SK-N-SH (cell line): ENCODE measurements around the gene BBLN. TPM values are rescaled to one million over a fixed set of nuclear protein-coding genes. Genes with fewer than 3 reads are reported as not detected.

Source experiments
- CTCF ChIA-PET: fragments of 300-600, 350-600 bp; formaldehyde crosslinking; extraction: SDS; loops from one replicate; lab custom pipeline; 2021; lab: Yijun Ruan, JAX
- POLR2A ChIA-PET: fragments of 350-600 bp; sonication (Branson Sonifier 250); formaldehyde crosslinking; extraction: SDS; loops from one replicate; lab custom pipeline; 2020; ENCODE audit warnings: antibody characterized with exemption, inconsistent platforms; lab: Yijun Ruan, JAX
- DNase-seq: peaks from one replicate; pipeline ENCODE4 v3.0.0; 2012
- H2AFZ ChIP-seq: fragments of 200-600 bp; sonication (generic); 2 replicates; pipeline ENCODE4 v1.8.1; 2016; ENCODE audit warnings: antibody characterized with exemption, mild to moderate bottlenecking, low read depth
- H3F3A ChIP-seq: fragments of 200-600 bp; sonication (generic); replicated peaks from 2 replicates; pipeline ENCODE3; 2016; ENCODE audit warnings: antibody characterized with exemption, mild to moderate bottlenecking; ENCODE audit not compliant: insufficient read depth
- H3K27ac ChIP-seq, 2 experiments: fragments of 200-500 bp in 1 of 2; fragments of 200-600 bp in 1 of 2; sonication (Bioruptor generic) in 1 of 2; sonication (generic), shearing (Covaris generic) in 1 of 2; 2 replicates each; pipeline versions ENCODE4 v1.5.1 to v1.6.1; 2014 to 2016; ENCODE audit warnings: low read depth in 2 of 2, inconsistent platforms in 1 of 2, low read length in 1 of 2, mild to moderate bottlenecking in 1 of 2, mixed read lengths in 1 of 2
- H3K27me3 ChIP-seq: fragments of 200-600 bp; sonication (generic), shearing (Covaris generic); 2 replicates; pipeline ENCODE4 v1.6.1; 2016; ENCODE audit warnings: mixed run types; ENCODE audit not compliant: insufficient read depth
- H3K36me3 ChIP-seq, 2 experiments: fragments of 200-500 bp in 1 of 2; fragments of 200-600 bp in 1 of 2; sonication (Bioruptor generic) in 1 of 2; sonication (generic) in 1 of 2; replicated peaks in 1 of 2; 2 replicates each; pipeline versions ENCODE3 to v1.5.1; 2014 to 2016; ENCODE audit warnings: low read length in 1 of 2, mild to moderate bottlenecking in 1 of 2; ENCODE audit not compliant: insufficient read depth in 2 of 2, control insufficient read depth in 1 of 2
- H3K4me1 ChIP-seq, 2 experiments: fragments of 200-500 bp in 1 of 2; fragments of 200-600 bp in 1 of 2; sonication (Bioruptor generic) in 1 of 2; sonication (generic), shearing (Covaris generic) in 1 of 2; 2 replicates each; pipeline versions ENCODE4 v1.5.1 to v1.6.1; 2014 to 2016; ENCODE audit warnings: low read depth in 1 of 2, low read length in 1 of 2, mixed run types in 1 of 2; ENCODE audit not compliant: insufficient read depth in 2 of 2, control insufficient read depth in 1 of 2
- H3K4me2 ChIP-seq: fragments of 200-600 bp; sonication (generic), shearing (Covaris generic); 2 replicates; pipeline ENCODE4 v1.6.1; 2017; ENCODE audit warnings: mixed run types
- H3K4me3 ChIP-seq, 2 experiments: fragments of 200-500 bp in 1 of 2; fragments of 200-600 bp in 1 of 2; sonication (Bioruptor generic) in 1 of 2; sonication (generic), shearing (Covaris generic) in 1 of 2; 2 replicates each; pipeline versions ENCODE4 v1.5.1 to v1.8.1; 2014 to 2016; ENCODE audit warnings: low read depth in 2 of 2, inconsistent platforms in 1 of 2, low read length in 1 of 2, mild to moderate bottlenecking in 1 of 2, mixed read lengths in 1 of 2, moderate library complexity in 1 of 2
- H3K79me2 ChIP-seq: fragments of 200-600 bp; sonication (generic); 2 replicates; pipeline ENCODE4 v1.8.1; 2017; ENCODE audit warnings: mild to moderate bottlenecking; ENCODE audit not compliant: insufficient read depth
- H3K9ac ChIP-seq: fragments of 200-600 bp; sonication (generic); 2 replicates; pipeline ENCODE4 v1.6.1; 2017; ENCODE audit warnings: mixed run types
- H3K9me2 ChIP-seq: fragments of 200-600 bp; sonication (generic); 2 replicates; pipeline ENCODE4 v1.6.1; 2017; ENCODE audit warnings: mixed run types
- H3K9me3 ChIP-seq: fragments of 200-600 bp; sonication (generic); 2 replicates; pipeline ENCODE4 v1.6.1; 2017; ENCODE audit warnings: mixed run types, mild to moderate bottlenecking, moderate library complexity
- H4K20me1 ChIP-seq: fragments of 200-600 bp; sonication (generic); 2 replicates; pipeline ENCODE4 v1.6.1; 2017; ENCODE audit warnings: mild to moderate bottlenecking, mixed run types; ENCODE audit not compliant: insufficient read depth
- ELF1 ChIP-seq: IDR thresholded peaks from 2 replicates; pipeline ENCODE4 v1.4.0; 2012
- EP300 ChIP-seq, 2 experiments: IDR thresholded peaks; 2 replicates each; pipeline versions ENCODE4 v1.4.0 to v1.6.1; 2012; ENCODE audit warnings: borderline replicate concordance in 1 of 2, low read depth in 1 of 2, low read length in 1 of 2
- EZH2phosphoT487 ChIP-seq: fragments of 200-600 bp; sonication (generic); IDR thresholded peaks from 2 replicates; pipeline ENCODE4 v1.6.1; 2017; ENCODE audit warnings: low read depth, mixed run types, mild to moderate bottlenecking, antibody characterized with exemption, moderate library complexity, borderline replicate concordance
- FOSL2 ChIP-seq: IDR thresholded peaks from 2 replicates; pipeline ENCODE4 v1.4.0; 2012; ENCODE audit warnings: low read depth, mild to moderate bottlenecking, moderate library complexity, borderline replicate concordance
- FOXM1 ChIP-seq: IDR thresholded peaks from 2 replicates; pipeline ENCODE4 v1.4.0; 2012; ENCODE audit warnings: low read depth, mild to moderate bottlenecking
- GABPA ChIP-seq: IDR thresholded peaks from 2 replicates; pipeline ENCODE4 v1.4.0; 2012; ENCODE audit warnings: low read depth, mild to moderate bottlenecking
- JUND ChIP-seq: IDR thresholded peaks from 2 replicates; pipeline ENCODE4 v1.4.0; 2012
- MXI1 ChIP-seq: IDR thresholded peaks from 2 replicates; pipeline ENCODE4 v1.6.1; 2012; ENCODE audit warnings: mild to moderate bottlenecking, low read depth, low read length, improper control_type of control experiment
- NFIC ChIP-seq: IDR thresholded peaks from 2 replicates; pipeline ENCODE4 v1.4.0; 2012; ENCODE audit warnings: borderline replicate concordance
- NRF1 ChIP-seq: IDR thresholded peaks from 2 replicates; pipeline ENCODE4 v1.6.1; 2012; ENCODE audit warnings: low read depth, mild to moderate bottlenecking, low read length
- RAD21 ChIP-seq: IDR thresholded peaks from 2 replicates; pipeline ENCODE4 v1.6.1; 2012; ENCODE audit warnings: mild to moderate bottlenecking, low read length
- RCOR1 ChIP-seq: fragments of 150-350 bp; IDR thresholded peaks from 2 replicates; pipeline ENCODE4 v1.6.1; 2017; ENCODE audit warnings: antibody characterized with exemption, low read length
- RXRA ChIP-seq: IDR thresholded peaks from 2 replicates; pipeline ENCODE4 v1.4.0; 2012; ENCODE audit warnings: low read depth, mild to moderate bottlenecking, borderline replicate concordance
- SMC3 ChIP-seq: IDR thresholded peaks from 2 replicates; pipeline ENCODE4 v1.6.1; 2012; ENCODE audit warnings: low read depth, low read length, improper control_type of control experiment
- TAF1 ChIP-seq: IDR thresholded peaks from 2 replicates; pipeline ENCODE4 v1.6.1; 2012; ENCODE audit warnings: low read depth, mild to moderate bottlenecking, low read length, moderate library complexity, borderline replicate concordance
- TCF12 ChIP-seq: IDR thresholded peaks from 2 replicates; pipeline ENCODE4 v1.4.0; 2012
- TEAD4 ChIP-seq: IDR thresholded peaks from 2 replicates; pipeline ENCODE4 v1.4.0; 2012; ENCODE audit warnings: mild to moderate bottlenecking, borderline replicate concordance; ENCODE audit not compliant: insufficient read depth
- WGBS: methylation state at CpG from one replicate; pipeline ENCODE4 v1.1.6; 2017; ENCODE audit warnings: low lambda C conversion rate; 5-methylcytosine and 5-hydroxymethylcytosine counted together
- polyA plus RNA-seq, 3 experiments: library from polyadenylated mRNA; depleted of rRNA; stranded (reverse); fragments of >200 nt; gene quantifications; 2 replicates each; pipeline ENCODE4 v1.2.3, GENCODE V29; 2012
- TF ChIP-seq, protein P1 (sequence below): IDR thresholded peaks from 2 replicates; pipeline ENCODE4 v1.6.1; 2012; ENCODE audit warnings: mild to moderate bottlenecking, low read depth, low read length, moderate library complexity
- TF ChIP-seq, protein P2 (sequence below): fragments of 150-350 bp; IDR thresholded peaks from 2 replicates; pipeline ENCODE4 v1.6.1; 2017; ENCODE audit warnings: antibody characterized with exemption, low read length, low read depth, borderline replicate concordance
- TF ChIP-seq, protein P3 (sequence below): IDR thresholded peaks from 2 replicates; pipeline ENCODE4; 2012
- TF ChIP-seq, protein P4 (sequence below): IDR thresholded peaks from 2 replicates; pipeline ENCODE4 v1.4.0; 2012; ENCODE audit warnings: low read depth, borderline replicate concordance
- TF ChIP-seq, protein P5 (sequence below): fragments of 200-600 bp; sonication (generic); IDR thresholded peaks from 2 replicates; pipeline ENCODE4 v1.6.1; 2017; ENCODE audit warnings: antibody characterized with exemption, mild to moderate bottlenecking, moderate library complexity
- TF ChIP-seq, protein P6 (sequence below): fragments of 150-350 bp; IDR thresholded peaks from 2 replicates; pipeline ENCODE4 v1.6.1; 2016; ENCODE audit warnings: mild to moderate bottlenecking, low read depth, low read length

Gene BBLN
- polyA plus RNA-seq, 1 of the 3 experiments (the other 2 are of a cell fraction): 109 TPM

DNA sequence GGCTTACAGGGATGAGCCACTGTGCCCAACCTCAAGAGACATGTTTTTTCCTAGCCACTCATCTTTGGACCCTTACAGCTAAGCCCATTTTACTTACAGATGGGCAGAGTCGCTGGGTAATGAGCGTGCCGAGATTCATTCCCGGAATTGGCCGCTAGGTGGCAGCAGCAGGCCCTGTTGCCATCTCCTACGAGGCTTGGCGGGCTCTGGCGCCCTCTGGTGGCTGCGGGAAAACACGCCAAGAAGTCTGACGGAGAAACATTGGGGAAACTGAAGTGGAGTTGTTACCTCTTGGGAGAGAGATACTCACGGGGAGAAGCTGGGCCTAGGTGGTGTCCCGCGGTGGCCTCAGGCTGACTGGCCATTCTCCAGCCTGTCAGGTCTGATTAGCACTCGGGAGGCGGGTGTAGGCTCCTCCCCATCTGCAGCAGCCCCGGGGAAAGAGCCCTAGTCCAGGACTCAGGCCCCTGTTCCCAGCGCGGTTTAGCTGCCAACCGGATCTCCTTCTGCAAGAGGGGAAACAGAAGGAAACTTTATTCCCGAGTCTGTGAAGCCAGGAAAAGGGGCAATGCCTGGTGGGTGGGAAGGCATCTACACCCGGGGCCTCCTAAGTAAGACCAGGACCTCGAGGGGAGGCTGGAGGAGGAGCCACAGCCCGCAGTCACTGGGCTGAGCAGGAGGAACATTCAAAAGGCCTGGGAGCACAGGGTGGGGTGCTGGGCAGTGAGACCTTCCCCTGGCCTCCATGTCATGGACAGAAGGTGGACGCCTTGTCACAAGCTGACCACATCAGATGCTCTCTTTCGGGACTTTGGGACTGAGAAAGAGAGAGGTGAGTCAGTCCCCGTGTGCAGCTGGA, 42.2 kb upstream of the BBLN start:
- Histone ChIP-seq H3K9me3 (no peaks in the 10 kb centered on the region), H3K4me1 (peaks cover 4 to 7% of the 10 kb centered on the region in 2 experiments; a peak in 1 of 4 replicates), H3K4me2 (peak overlapping the region; percentile 40; the same call in 1 of the 2 replicates), H3K27me3 (no peaks in the 10 kb centered on the region), H3K79me2 (no peaks in the 10 kb centered on the region), H4K20me1 (no peaks in the 10 kb centered on the region), H3K9me2 (no peaks in the 10 kb centered on the region), H2AFZ (peak overlapping the region; percentile 71; the same call in 1 of the 2 replicates), H3F3A (no peaks in the 10 kb centered on the region), H3K9ac (no peak overlapping the region), H3K27ac (no peak overlapping the region), H3K4me3 (peak overlapping the region in 1 of 2 experiments; percentile 42; a peak in 1 of 4 replicates), H3K36me3 (peaks cover 0 to 15% of the 10 kb centered on the region in 2 experiments)
- DNase-seq: peak; percentile 91
- ChIA-PET POLR2A (interaction anchor here (1.1 to 1.3 kb wide), 2 partner anchors 11 to 145 kb away, joined by 3 read pairs; no protein-coding TSS in a partner anchor), CTCF (interaction anchor here (0.6 to 6.5 kb wide), 77 partner anchors 8 to 377 kb away, joined by 3 to 246 read pairs (median 4); partner anchors contain the start of genes BBLN, DPM2, EEIG1 and ENG)
- WGBS: 13% methylated on average over 20 of the region's 27 CpGs
- TF ChIP-seq, protein P1, sequence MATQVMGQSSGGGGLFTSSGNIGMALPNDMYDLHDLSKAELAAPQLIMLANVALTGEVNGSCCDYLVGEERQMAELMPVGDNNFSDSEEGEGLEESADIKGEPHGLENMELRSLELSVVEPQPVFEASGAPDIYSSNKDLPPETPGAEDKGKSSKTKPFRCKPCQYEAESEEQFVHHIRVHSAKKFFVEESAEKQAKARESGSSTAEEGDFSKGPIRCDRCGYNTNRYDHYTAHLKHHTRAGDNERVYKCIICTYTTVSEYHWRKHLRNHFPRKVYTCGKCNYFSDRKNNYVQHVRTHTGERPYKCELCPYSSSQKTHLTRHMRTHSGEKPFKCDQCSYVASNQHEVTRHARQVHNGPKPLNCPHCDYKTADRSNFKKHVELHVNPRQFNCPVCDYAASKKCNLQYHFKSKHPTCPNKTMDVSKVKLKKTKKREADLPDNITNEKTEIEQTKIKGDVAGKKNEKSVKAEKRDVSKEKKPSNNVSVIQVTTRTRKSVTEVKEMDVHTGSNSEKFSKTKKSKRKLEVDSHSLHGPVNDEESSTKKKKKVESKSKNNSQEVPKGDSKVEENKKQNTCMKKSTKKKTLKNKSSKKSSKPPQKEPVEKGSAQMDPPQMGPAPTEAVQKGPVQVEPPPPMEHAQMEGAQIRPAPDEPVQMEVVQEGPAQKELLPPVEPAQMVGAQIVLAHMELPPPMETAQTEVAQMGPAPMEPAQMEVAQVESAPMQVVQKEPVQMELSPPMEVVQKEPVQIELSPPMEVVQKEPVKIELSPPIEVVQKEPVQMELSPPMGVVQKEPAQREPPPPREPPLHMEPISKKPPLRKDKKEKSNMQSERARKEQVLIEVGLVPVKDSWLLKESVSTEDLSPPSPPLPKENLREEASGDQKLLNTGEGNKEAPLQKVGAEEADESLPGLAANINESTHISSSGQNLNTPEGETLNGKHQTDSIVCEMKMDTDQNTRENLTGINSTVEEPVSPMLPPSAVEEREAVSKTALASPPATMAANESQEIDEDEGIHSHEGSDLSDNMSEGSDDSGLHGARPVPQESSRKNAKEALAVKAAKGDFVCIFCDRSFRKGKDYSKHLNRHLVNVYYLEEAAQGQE: no peak
- TF ChIP-seq EP300 (IDR thresholded peaks at IDR 0.05; ENCODE audit: borderline replicate concordance in 1 of 2, low read depth in 1 of 2, low read length in 1 of 2) (no peak), GABPA (no peak), NRF1 (no peak), TEAD4 (no peak), EZH2phosphoT487 (no peak), FOXM1 (no peak), SMC3 (peak; percentile 96), TAF1 (no peak), RXRA (no peak), RAD21 (peak; percentile 92), JUND (no peak), FOSL2 (no peak), RCOR1 (peak; percentile 56), TCF12 (no peak), MXI1 (no peak), NFIC (no peak), ELF1 (no peak)
- TF ChIP-seq, protein P2, sequence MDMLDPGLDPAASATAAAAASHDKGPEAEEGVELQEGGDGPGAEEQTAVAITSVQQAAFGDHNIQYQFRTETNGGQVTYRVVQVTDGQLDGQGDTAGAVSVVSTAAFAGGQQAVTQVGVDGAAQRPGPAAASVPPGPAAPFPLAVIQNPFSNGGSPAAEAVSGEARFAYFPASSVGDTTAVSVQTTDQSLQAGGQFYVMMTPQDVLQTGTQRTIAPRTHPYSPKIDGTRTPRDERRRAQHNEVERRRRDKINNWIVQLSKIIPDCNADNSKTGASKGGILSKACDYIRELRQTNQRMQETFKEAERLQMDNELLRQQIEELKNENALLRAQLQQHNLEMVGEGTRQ: no peak
- TF ChIP-seq, protein P3, sequence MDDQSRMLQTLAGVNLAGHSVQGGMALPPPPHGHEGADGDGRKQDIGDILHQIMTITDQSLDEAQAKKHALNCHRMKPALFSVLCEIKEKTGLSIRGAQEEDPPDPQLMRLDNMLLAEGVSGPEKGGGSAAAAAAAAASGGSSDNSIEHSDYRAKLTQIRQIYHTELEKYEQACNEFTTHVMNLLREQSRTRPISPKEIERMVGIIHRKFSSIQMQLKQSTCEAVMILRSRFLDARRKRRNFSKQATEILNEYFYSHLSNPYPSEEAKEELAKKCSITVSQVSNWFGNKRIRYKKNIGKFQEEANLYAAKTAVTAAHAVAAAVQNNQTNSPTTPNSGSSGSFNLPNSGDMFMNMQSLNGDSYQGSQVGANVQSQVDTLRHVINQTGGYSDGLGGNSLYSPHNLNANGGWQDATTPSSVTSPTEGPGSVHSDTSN: no peak
- TF ChIP-seq, protein P4, sequence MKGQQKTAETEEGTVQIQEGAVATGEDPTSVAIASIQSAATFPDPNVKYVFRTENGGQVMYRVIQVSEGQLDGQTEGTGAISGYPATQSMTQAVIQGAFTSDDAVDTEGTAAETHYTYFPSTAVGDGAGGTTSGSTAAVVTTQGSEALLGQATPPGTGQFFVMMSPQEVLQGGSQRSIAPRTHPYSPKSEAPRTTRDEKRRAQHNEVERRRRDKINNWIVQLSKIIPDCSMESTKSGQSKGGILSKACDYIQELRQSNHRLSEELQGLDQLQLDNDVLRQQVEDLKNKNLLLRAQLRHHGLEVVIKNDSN: no peak
- TF ChIP-seq, protein P5, sequence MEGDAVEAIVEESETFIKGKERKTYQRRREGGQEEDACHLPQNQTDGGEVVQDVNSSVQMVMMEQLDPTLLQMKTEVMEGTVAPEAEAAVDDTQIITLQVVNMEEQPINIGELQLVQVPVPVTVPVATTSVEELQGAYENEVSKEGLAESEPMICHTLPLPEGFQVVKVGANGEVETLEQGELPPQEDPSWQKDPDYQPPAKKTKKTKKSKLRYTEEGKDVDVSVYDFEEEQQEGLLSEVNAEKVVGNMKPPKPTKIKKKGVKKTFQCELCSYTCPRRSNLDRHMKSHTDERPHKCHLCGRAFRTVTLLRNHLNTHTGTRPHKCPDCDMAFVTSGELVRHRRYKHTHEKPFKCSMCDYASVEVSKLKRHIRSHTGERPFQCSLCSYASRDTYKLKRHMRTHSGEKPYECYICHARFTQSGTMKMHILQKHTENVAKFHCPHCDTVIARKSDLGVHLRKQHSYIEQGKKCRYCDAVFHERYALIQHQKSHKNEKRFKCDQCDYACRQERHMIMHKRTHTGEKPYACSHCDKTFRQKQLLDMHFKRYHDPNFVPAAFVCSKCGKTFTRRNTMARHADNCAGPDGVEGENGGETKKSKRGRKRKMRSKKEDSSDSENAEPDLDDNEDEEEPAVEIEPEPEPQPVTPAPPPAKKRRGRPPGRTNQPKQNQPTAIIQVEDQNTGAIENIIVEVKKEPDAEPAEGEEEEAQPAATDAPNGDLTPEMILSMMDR: peak; percentile 100
- TF ChIP-seq, protein P6, sequence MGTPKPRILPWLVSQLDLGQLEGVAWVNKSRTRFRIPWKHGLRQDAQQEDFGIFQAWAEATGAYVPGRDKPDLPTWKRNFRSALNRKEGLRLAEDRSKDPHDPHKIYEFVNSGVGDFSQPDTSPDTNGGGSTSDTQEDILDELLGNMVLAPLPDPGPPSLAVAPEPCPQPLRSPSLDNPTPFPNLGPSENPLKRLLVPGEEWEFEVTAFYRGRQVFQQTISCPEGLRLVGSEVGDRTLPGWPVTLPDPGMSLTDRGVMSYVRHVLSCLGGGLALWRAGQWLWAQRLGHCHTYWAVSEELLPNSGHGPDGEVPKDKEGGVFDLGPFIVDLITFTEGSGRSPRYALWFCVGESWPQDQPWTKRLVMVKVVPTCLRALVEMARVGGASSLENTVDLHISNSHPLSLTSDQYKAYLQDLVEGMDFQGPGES: no peak
